ENCODE measurements around the gene IQSEC3.

DNA sequence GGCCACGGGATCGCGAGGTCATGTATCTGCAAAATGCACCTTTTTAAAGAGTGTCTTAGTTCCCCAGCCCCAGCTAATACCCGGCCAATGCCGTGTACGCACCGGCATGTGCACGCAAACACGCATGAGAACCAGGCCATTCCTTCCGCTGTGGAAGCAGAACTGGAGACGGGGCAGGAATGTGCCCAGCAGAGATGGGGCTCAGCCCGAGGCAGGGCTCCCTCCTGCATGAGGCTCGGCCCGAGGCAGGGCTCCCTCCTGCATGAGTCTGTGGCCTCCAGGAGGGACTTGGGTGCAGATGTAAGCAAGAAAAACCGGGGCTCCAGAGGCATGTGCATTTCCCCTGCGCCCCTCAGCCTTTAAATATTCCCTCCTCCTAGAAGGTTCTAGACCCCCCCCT lies 109.2 kb downstream of the IQSEC3 start:
- no peak for TF ChIP-seq EZH2 (optimal IDR thresholded peaks at IDR 0.05; ENCODE audit: low read depth, low read length)
- TF ChIP-seq, protein P1, sequence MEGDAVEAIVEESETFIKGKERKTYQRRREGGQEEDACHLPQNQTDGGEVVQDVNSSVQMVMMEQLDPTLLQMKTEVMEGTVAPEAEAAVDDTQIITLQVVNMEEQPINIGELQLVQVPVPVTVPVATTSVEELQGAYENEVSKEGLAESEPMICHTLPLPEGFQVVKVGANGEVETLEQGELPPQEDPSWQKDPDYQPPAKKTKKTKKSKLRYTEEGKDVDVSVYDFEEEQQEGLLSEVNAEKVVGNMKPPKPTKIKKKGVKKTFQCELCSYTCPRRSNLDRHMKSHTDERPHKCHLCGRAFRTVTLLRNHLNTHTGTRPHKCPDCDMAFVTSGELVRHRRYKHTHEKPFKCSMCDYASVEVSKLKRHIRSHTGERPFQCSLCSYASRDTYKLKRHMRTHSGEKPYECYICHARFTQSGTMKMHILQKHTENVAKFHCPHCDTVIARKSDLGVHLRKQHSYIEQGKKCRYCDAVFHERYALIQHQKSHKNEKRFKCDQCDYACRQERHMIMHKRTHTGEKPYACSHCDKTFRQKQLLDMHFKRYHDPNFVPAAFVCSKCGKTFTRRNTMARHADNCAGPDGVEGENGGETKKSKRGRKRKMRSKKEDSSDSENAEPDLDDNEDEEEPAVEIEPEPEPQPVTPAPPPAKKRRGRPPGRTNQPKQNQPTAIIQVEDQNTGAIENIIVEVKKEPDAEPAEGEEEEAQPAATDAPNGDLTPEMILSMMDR (IDR thresholded peaks at IDR 0.05; ENCODE audit: low read length) = no peak
